Stimulated activated CD4-positive, alpha-beta T cell treated with anti-CD3 and anti-CD28 coated beads, TNF-alpha, amount 100 ng/mL, for 1 hour (primary cell): ENCODE measurements around the gene NOTUM.

Source experiments
- DNase-seq, 3 donors: peaks; one replicate each; pipeline ENCODE4 v3.0.0-alpha.2; 2020; ENCODE audit warnings: low read depth in 3 of 3, low spot score in 1 of 3

The NOTUM gene

GRCh38 chr17:81978524-81979298, 17.7 kb upstream of the NOTUM start:
- no peak for DNase-seq

- DNase-seq: peak; percentile 75 to 90 (median 86)
These were observed 16.3 kb upstream of the NOTUM start, which contains the start of gene ASPSCR1 for GRCh38 chr17:81977211-81977808. Gene ASPSCR1 (plus strand): TSS chr17:81977629. CDS start chr17:81977647, 18 bp downstream.

GRCh38 chr17:81976332-81977210, 15.6 kb upstream of the NOTUM start:
- DNase-seq: no peak

- DNase-seq: no peak
These were observed 12.4 kb upstream of the NOTUM start for GRCh38 chr17:81973432-81973831.

GRCh38 chr17:81968850-81969812, 8.1 kb upstream of the NOTUM start:
- DNase-seq: no peak

- no peak for DNase-seq
These were observed 7.4 kb upstream of the NOTUM start for GRCh38 chr17:81968396-81968745.

GRCh38 chr17:81967533-81968395, 6.8 kb upstream of the NOTUM start:
- peak; percentile 72 to 82 (median 78) for DNase-seq

- DNase-seq: no peak
These were observed 6.2 kb upstream of the NOTUM start for GRCh38 chr17:81967244-81967532.

- DNase-seq: no peak
These were observed 5.6 kb upstream of the NOTUM start for GRCh38 chr17:81966343-81967243.

- DNase-seq: no peak
These were observed 3.3 kb upstream of the NOTUM start for GRCh38 chr17:81964081-81964849.

GRCh38 chr17:81962499-81963441, 1.8 kb upstream of the NOTUM start:
- DNase-seq: no peak

- no peak for DNase-seq
These were observed 823 bp upstream of the NOTUM start for GRCh38 chr17:81961521-81962498.

GRCh38 chr17:81960130-81960958, 643 bp downstream of the NOTUM start:
- DNase-seq: no peak

- peak; percentile 54 to 81 (median 77) for DNase-seq
These were observed 1.4 kb downstream of the NOTUM start for GRCh38 chr17:81959362-81960129.
